IPS DF 19.7 (cell line): Measurements from ENCODE around the gene VPS13A.

Experiments used
- DNase-seq: peaks from one replicate; pipeline ENCODE4 v3.0.0-alpha.2; 2013; ENCODE audit warnings: low read depth, low spot score

The VPS13A gene

GRCh38 chr9:77457916-77458592, 280.7 kb downstream of the VPS13A start:
- DNase-seq, result no peak

- no peak for DNase-seq
Observed at GRCh38 chr9:77460938-77461337, 283.6 kb downstream of the VPS13A start.

GRCh38 chr9:77462066-77462465, 284.7 kb downstream of the VPS13A start:
- no peak for DNase-seq

GRCh38 chr9:77463151-77463550, 285.8 kb downstream of the VPS13A start:
- DNase-seq, result no peak

- no peak for DNase-seq
Observed at GRCh38 chr9:77464661-77465060, 287.3 kb downstream of the VPS13A start.

- no peak for DNase-seq
Observed at GRCh38 chr9:77469515-77470231, 292.3 kb downstream of the VPS13A start.
